Thyroid gland (tissue), 4 donors: ENCODE measurements around the gene TEAD3. TPM values are rescaled to one million over a fixed set of nuclear protein-coding genes. Genes with fewer than 3 reads are reported as not detected.

Source experiments
- DNase-seq, 2 donors: peaks; one replicate each; pipeline ENCODE4 v3.0.0-alpha.2; 2019
- H3K27ac ChIP-seq, 3 donors: fragments of 200-600 bp; sonication (generic); 1 replicate in 2 of 3; 2 replicates in 1 of 3; pipeline ENCODE4 v1.5.1; 2016 to 2019; ENCODE audit warnings: mild to moderate bottlenecking in 1 of 3, moderate library complexity in 1 of 3
- H3K27me3 ChIP-seq: fragments of 200-600 bp; sonication (generic); one replicate; pipeline ENCODE4 v1.5.1; 2019
- H3K36me3 ChIP-seq, 2 donors: fragments of 200-600 bp; sonication (generic); one replicate each; pipeline ENCODE4 v1.5.1; 2016 to 2019
- H3K4me1 ChIP-seq, 2 donors: fragments of 200-600 bp; sonication (generic); one replicate each; pipeline ENCODE4 v1.5.1; 2017 to 2019
- H3K4me3 ChIP-seq, 3 donors: fragments of 200-600 bp; sonication (generic); replicated peaks in 1 of 3; 1 replicate in 2 of 3; 2 replicates in 1 of 3; pipeline ENCODE4 v1.5.1; 2016; ENCODE audit warnings: mild to moderate bottlenecking in 1 of 3
- H3K9me3 ChIP-seq: fragments of 200-600 bp; sonication (generic); one replicate; pipeline ENCODE4 v1.5.1; 2017
- CTCF ChIP-seq, 6 experiments: fragments of 200-600 bp in 3 of 6; fragments of 450-650 bp in 3 of 6; sonication (generic) in 3 of 6; IDR thresholded peaks; one replicate each; pipeline ENCODE4 v1.5.1; 2016 to 2019; ENCODE audit warnings: antibody characterized with exemption in 6 of 6, mild to moderate bottlenecking in 2 of 6, inconsistent platforms in 1 of 6, moderate library complexity in 1 of 6
- POLR2A ChIP-seq, 2 donors: fragments of 450-650 bp; IDR thresholded peaks; one replicate each; pipeline ENCODE4 v1.6.1; 2017; ENCODE audit warnings: antibody characterized with exemption in 2 of 2, mild to moderate bottlenecking in 2 of 2, moderate library complexity in 1 of 2
- WGBS, 2 donors: methylation state at CpG; one replicate each; pipeline ENCODE4 v1.1.5; 2017; 5-methylcytosine and 5-hydroxymethylcytosine counted together
- intact Hi-C: fragments of 100-400 bp; cut with DNase I; formaldehyde crosslinking; loops from one replicate; pipeline ENCODE4 v1.15.1; 2023
- total RNA-seq, 4 donors: library from RNA; depleted of rRNA; stranded (reverse); fragments of >200 nt; gene quantifications; one replicate each; pipeline ENCODE4 v1.2.3, GENCODE V29; 2016

Gene TEAD3
- total RNA-seq, 4 donors from 2014 or later, result 9.9 to 17.0 (median 11.2) TPM

- Histone ChIP-seq H3K27me3 (no peaks in the 10 kb centered on the region), H3K36me3 (peaks cover 16 to 18% of the 10 kb centered on the region in 2 donors), H3K4me1 (peaks cover 10 to 18% of the 10 kb centered on the region in 2 donors), H3K9me3 (no peaks in the 10 kb centered on the region), H3K27ac (no peak overlapping the region), H3K4me3 (no peak overlapping the region)
- no peak for DNase-seq
- intact Hi-C loops, result no loop called here
- TF ChIP-seq CTCF (IDR thresholded peaks at IDR 0.05), result no peak
- no peak for TF ChIP-seq POLR2A (IDR thresholded peaks at IDR 0.05)
- WGBS, 2 donors, result 86 to 92% methylated on average over 9 of the region's 9 CpGs
These were observed 23.6 kb downstream of the TEAD3 start for GRCh38 chr6:35473075-35473849.

GRCh38 chr6:35471836-35472345 is 25.0 kb downstream of the TEAD3 start:
- intact Hi-C loops, result no loop called here
- H3K27me3 ChIP-seq, result no peaks in the 10 kb centered on the region
- TF ChIP-seq POLR2A (IDR thresholded peaks at IDR 0.05) (no peak), CTCF (IDR thresholded peaks at IDR 0.05) (no peak)
- H3K4me1 ChIP-seq, result peaks cover 10 to 18% of the 10 kb centered on the region in 2 donors
- no peaks in the 10 kb centered on the region for H3K9me3 ChIP-seq
- no peak for DNase-seq
- no peak overlapping the region for H3K27ac ChIP-seq
- H3K4me3 ChIP-seq, result no peak overlapping the region
- WGBS, 2 donors, result 59 to 80% methylated on average over 8 of the region's 8 CpGs
- peaks cover 16 to 17% of the 10 kb centered on the region in 2 donors for H3K36me3 ChIP-seq

GRCh38 chr6:35470663-35471120 is 26.2 kb downstream of the TEAD3 start:
- no peak for TF ChIP-seq CTCF (IDR thresholded peaks at IDR 0.05)
- TF ChIP-seq POLR2A (IDR thresholded peaks at IDR 0.05), result no peak
- peaks cover 10 to 18% of the 10 kb centered on the region in 2 donors for H3K4me1 ChIP-seq
- WGBS, 2 donors, result 75 to 84% methylated on average over 3 of the region's 3 CpGs
- no peaks in the 10 kb centered on the region for H3K27me3 ChIP-seq
- intact Hi-C loops, result no loop called here
- H3K9me3 ChIP-seq, result no peaks in the 10 kb centered on the region
- H3K27ac ChIP-seq, result no peak overlapping the region
- H3K36me3 ChIP-seq, result peaks cover 16 to 17% of the 10 kb centered on the region in 2 donors
- DNase-seq, result no peak
- no peak overlapping the region for H3K4me3 ChIP-seq

- TF ChIP-seq POLR2A (IDR thresholded peaks at IDR 0.05) (no peak), CTCF (IDR thresholded peaks at IDR 0.05) (no peak)
- intact Hi-C loops, result no loop called here
- H3K9me3 ChIP-seq, result no peaks in the 10 kb centered on the region
- peak; percentile 36 to 44 for DNase-seq
- no peaks in the 10 kb centered on the region for H3K27me3 ChIP-seq
- peak overlapping the region; percentile 41 to 76 (median 53) for H3K4me3 ChIP-seq
- H3K36me3 ChIP-seq, result peaks cover 16 to 17% of the 10 kb centered on the region in 2 donors
- H3K4me1 ChIP-seq, result peaks cover 10 to 18% of the 10 kb centered on the region in 2 donors
- peak overlapping the region; percentile 77 to 93 (median 92) for H3K27ac ChIP-seq
- 56 to 58% methylated on average over 18 of the region's 18 CpGs for WGBS, 2 donors
These were observed 26.9 kb downstream of the TEAD3 start for GRCh38 chr6:35469751-35470662.
